Chondrocyte (in vitro differentiated cells): Measurements from ENCODE around the gene MAK. TPM values are rescaled to one million over a fixed set of nuclear protein-coding genes. Genes with fewer than 3 reads are reported as not detected.

ENCODE experiments used
- DNase-seq: peaks from one replicate; pipeline ENCODE4 v3.0.0; 2021; ENCODE audit warnings: mixed read lengths, low spot score
- H3K27ac Mint-ChIP-seq: one replicate; pipeline ENCODE4 v1.8.0; 2021; ENCODE audit warnings: mild to moderate bottlenecking, moderate library complexity, mixed read lengths; ENCODE audit not compliant: unreplicated experiment
- H3K27me3 Mint-ChIP-seq: 2 replicates; pipeline ENCODE4 v1.8.0; 2021; ENCODE audit warnings: low read depth, mixed read lengths
- H3K36me3 Mint-ChIP-seq: 2 replicates; pipeline ENCODE4 v1.8.0; 2021; ENCODE audit warnings: low read depth, mixed read lengths
- H3K4me1 Mint-ChIP-seq: 2 replicates; pipeline ENCODE4 v1.8.0; 2021; ENCODE audit warnings: low read depth, mild to moderate bottlenecking, mixed read lengths
- H3K4me3 Mint-ChIP-seq: one replicate; pipeline ENCODE4 v1.8.0; 2021; ENCODE audit warnings: mild to moderate bottlenecking, moderate library complexity, mixed read lengths; ENCODE audit not compliant: unreplicated experiment
- H3K9me3 Mint-ChIP-seq: 2 replicates; pipeline ENCODE4 v1.8.0; 2021; ENCODE audit warnings: low read depth, mixed read lengths
- total RNA-seq: library from RNA; stranded (reverse); gene quantifications from 3 replicates; pipeline ENCODE4 v1.2.1, GENCODE V29; 2021
- TF ChIP-seq, protein P1 (sequence below): fragments of 200-600 bp; sonication (generic); IDR thresholded peaks from 2 replicates; pipeline ENCODE4 v1.5.0; 2021; ENCODE audit warnings: antibody characterized with exemption, mild to moderate bottlenecking, moderate library complexity

Gene MAK
- total RNA-seq, 1 donor from 2014 or later, result not detected

DNA sequence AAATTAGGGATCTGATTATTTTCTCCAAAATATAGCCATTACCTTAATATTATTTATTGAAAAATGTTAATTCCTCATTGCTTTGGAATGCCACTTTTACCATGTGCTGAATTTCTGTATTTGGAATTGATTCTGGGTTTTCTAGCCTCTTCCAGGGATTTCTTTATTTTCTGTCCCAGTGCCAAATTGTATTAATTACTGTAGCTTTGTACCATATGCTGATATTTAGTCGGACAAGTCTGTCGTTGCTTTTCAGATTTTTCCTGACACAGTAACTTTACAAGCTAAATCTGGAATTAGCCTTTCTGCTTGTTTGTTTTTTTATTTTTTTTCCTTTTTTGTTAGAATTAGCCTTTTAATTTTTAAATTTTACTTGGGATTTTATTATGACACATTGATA, 101.6 kb downstream of the MAK start:
- Mint-ChIP-seq H3K27ac (peak overlapping the region; percentile 49), H3K27me3 (no peaks in the 10 kb centered on the region), H3K36me3 (peaks cover 5% of the 10 kb centered on the region), H3K4me1 (peaks cover 20% of the 10 kb centered on the region), H3K9me3 (no peaks in the 10 kb centered on the region), H3K4me3 (no peak overlapping the region)
- TF ChIP-seq, protein P1, sequence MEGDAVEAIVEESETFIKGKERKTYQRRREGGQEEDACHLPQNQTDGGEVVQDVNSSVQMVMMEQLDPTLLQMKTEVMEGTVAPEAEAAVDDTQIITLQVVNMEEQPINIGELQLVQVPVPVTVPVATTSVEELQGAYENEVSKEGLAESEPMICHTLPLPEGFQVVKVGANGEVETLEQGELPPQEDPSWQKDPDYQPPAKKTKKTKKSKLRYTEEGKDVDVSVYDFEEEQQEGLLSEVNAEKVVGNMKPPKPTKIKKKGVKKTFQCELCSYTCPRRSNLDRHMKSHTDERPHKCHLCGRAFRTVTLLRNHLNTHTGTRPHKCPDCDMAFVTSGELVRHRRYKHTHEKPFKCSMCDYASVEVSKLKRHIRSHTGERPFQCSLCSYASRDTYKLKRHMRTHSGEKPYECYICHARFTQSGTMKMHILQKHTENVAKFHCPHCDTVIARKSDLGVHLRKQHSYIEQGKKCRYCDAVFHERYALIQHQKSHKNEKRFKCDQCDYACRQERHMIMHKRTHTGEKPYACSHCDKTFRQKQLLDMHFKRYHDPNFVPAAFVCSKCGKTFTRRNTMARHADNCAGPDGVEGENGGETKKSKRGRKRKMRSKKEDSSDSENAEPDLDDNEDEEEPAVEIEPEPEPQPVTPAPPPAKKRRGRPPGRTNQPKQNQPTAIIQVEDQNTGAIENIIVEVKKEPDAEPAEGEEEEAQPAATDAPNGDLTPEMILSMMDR, result no peak
- DNase-seq, result no peak

DNA sequence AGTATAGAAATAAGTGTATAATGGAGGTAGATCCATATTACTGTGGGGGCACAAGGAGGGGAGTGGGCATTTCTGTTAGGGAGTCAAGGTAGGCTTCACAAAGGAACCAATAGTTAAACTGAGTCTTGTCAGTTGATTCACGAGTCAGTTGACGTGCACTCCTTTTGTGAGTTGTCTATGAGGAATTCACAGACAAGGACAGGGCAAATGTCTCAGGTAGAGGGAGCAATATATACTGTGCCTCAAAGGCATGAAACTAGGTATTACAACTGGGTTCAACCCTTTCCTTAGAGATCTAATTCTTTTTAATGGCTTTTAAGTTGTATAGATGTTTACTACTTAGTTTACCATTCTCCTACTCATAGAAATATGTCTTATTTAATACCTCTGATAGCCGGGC, 104.5 kb downstream of the MAK start:
- Mint-ChIP-seq H3K36me3 (peaks cover 13% of the 10 kb centered on the region), H3K27me3 (no peaks in the 10 kb centered on the region), H3K4me1 (peaks cover 28% of the 10 kb centered on the region), H3K4me3 (no peak overlapping the region), H3K27ac (peak overlapping the region; percentile 98), H3K9me3 (no peaks in the 10 kb centered on the region)
- TF ChIP-seq, protein P1, result no peak
- DNase-seq, result no peak

DNA sequence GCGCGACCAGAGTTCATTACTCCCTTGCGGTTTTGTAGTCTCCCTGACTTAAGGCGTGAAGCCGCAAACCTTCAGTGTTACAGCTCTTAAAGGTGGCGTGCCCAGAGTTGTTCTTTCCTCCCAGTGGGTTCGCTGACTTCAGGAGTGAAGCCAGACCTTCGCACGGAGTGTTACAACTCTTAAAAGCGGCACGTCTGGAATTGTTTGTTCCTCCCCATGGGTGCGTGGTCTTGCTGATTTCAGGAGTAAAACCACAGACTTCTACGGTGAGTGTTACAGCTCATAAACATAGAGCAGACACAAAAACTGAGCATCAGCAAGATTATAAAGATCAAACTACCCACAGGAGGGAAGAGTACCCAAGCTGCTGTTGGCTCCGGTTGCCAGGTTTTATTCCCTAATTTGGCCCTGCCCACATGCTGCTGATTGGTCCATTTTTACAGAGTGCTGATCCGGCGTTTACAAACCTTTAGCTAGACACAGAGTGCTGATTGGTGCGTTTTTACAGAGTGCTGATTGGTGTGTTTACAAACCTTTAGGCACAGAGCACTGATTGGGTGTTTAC, 105.1 kb downstream of the MAK start:
- Mint-ChIP-seq H3K27me3 (no peaks in the 10 kb centered on the region), H3K36me3 (peaks cover 13% of the 10 kb centered on the region), H3K9me3 (no peaks in the 10 kb centered on the region), H3K4me1 (peaks cover 28% of the 10 kb centered on the region), H3K27ac (peak overlapping the region; percentile 98), H3K4me3 (no peak overlapping the region)
- DNase-seq, result no peak
- TF ChIP-seq, protein P1, result no peak

DNA sequence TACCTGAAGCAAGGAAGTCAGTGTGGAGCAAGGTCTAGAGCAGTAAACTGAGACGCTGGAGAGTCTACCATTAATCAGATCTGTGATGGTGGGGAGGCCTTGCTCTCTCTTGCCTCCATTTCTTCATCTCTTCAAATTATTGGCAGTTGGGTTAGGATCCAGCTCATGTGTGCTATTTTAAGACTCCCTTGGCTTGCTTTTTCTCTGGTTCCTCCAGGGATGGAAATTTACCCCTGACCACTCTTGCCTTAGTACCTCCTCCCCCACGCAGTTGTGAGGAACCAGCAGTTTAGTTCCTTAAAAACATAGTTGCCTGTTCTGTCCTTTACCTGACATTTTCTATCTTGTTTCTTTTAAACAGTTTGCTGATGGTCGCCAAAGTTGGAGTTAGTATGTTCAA, 108.1 kb downstream of the MAK start:
- Mint-ChIP-seq H3K4me1 (peaks cover 31% of the 10 kb centered on the region), H3K27ac (peak overlapping the region; percentile 72), H3K36me3 (peaks cover 28% of the 10 kb centered on the region), H3K27me3 (no peaks in the 10 kb centered on the region), H3K9me3 (no peaks in the 10 kb centered on the region), H3K4me3 (no peak overlapping the region)
- TF ChIP-seq, protein P1, result no peak
- no peak for DNase-seq

DNA sequence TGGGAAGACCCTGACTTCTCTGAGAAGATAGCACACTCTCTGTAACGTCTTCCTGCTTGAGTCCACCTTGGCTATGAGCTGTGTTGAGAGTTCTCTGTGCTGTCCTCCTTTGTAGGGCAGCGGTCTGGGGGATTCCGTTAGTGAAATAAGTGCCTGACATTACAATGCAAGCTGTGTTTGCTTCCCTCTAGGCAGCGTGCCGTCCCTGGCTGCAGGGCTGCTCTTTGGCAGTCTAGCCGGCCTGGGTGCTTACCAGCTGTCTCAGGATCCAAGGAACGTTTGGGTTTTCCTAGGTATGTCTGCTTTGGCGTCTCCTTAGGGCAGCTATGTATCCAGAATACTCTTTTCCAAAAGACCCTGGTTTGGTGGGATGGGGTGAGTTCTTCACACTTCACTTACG, 112.6 kb downstream of the MAK start:
- H3K27ac Mint-ChIP-seq, result no peak overlapping the region
- peak; percentile 41 for DNase-seq

More for the DNA sequence above, 112.6 kb downstream of the MAK start:
- Mint-ChIP-seq H3K4me1 (peaks cover 45% of the 10 kb centered on the region), H3K27me3 (no peaks in the 10 kb centered on the region), H3K36me3 (peaks cover 23% of the 10 kb centered on the region), H3K4me3 (no peak overlapping the region), H3K9me3 (no peaks in the 10 kb centered on the region)
- TF ChIP-seq, protein P1, result no peak
